NAMALWA (cell line): ENCODE data around the gene SLCO2A1.

Experiments
- DNase-seq: peaks from one replicate; pipeline ENCODE4 v3.0.0-alpha.2; 2015; ENCODE audit warnings: low spot score

The SLCO2A1 gene

GRCh38 chr3:134060561-134061385 lies 31.0 kb upstream of the SLCO2A1 start:
- no peak for DNase-seq

GRCh38 chr3:134059671-134060560 lies 30.2 kb upstream of the SLCO2A1 start:
- no peak for DNase-seq

- DNase-seq: no peak
These were observed 29.4 kb upstream of the SLCO2A1 start for GRCh38 chr3:134059035-134059601.

- DNase-seq: no peak
These were observed 28.0 kb upstream of the SLCO2A1 start for GRCh38 chr3:134057654-134058110.

GRCh38 chr3:134057006-134057653 lies 27.4 kb upstream of the SLCO2A1 start:
- DNase-seq: no peak

GRCh38 chr3:134056464-134056891 lies 26.8 kb upstream of the SLCO2A1 start:
- no peak for DNase-seq

GRCh38 chr3:134055661-134056060 lies 25.9 kb upstream of the SLCO2A1 start:
- no peak for DNase-seq

- DNase-seq: no peak
These were observed 25.2 kb upstream of the SLCO2A1 start for GRCh38 chr3:134054881-134055280.

GRCh38 chr3:134054231-134054630 lies 24.5 kb upstream of the SLCO2A1 start:
- DNase-seq: no peak

- DNase-seq: no peak
These were observed 22.6 kb upstream of the SLCO2A1 start for GRCh38 chr3:134052370-134052769.

- DNase-seq: no peak
These were observed 20.0 kb upstream of the SLCO2A1 start for GRCh38 chr3:134049676-134050075.

- DNase-seq: no peak
These were observed 18.7 kb upstream of the SLCO2A1 start for GRCh38 chr3:134048278-134048996.

- DNase-seq: no peak
These were observed 14.7 kb upstream of the SLCO2A1 start for GRCh38 chr3:134044459-134044858.

- DNase-seq: no peak
These were observed 10.3 kb upstream of the SLCO2A1 start for GRCh38 chr3:134040066-134040465.

GRCh38 chr3:134039161-134039862 lies 9.6 kb upstream of the SLCO2A1 start:
- DNase-seq: no peak

GRCh38 chr3:134038716-134039115 lies 9.0 kb upstream of the SLCO2A1 start:
- no peak for DNase-seq

GRCh38 chr3:134038071-134038491 lies 8.4 kb upstream of the SLCO2A1 start:
- no peak for DNase-seq

- DNase-seq: no peak
These were observed 7.4 kb upstream of the SLCO2A1 start for GRCh38 chr3:134037168-134037567.

- no peak for DNase-seq
These were observed 6.6 kb upstream of the SLCO2A1 start for GRCh38 chr3:134036291-134036690.

- DNase-seq: no peak
These were observed 6.1 kb upstream of the SLCO2A1 start for GRCh38 chr3:134035836-134036235.
